ENCODE data around the gene ANK3. TPM values are rescaled to one million over a fixed set of nuclear protein-coding genes. Genes with fewer than 3 reads are reported as not detected.

The ANK3 gene
- total RNA-seq, 2 experiments from 2014 or later: 24.0 to 25.2 TPM

- DNase-seq (no peak), ATAC-seq (no peak)
- ChIA-PET POLR2A (no interaction called here), CTCF (no interaction called here)
- intact Hi-C loops (cut with DNase I, micrococcal nuclease): no loop called here
- no peak overlapping the region for H3K27ac Mint-ChIP-seq
- H3K36me3 Mint-ChIP-seq (ENCODE audit: low read depth): peaks cover 18% of the 10 kb centered on the region
- H3K27me3 Mint-ChIP-seq: no peaks in the 10 kb centered on the region
- no peak overlapping the region for H3K4me3 Mint-ChIP-seq
- H3K4me1 Mint-ChIP-seq: no peaks in the 10 kb centered on the region
- no peaks in the 10 kb centered on the region for H3K9me3 Mint-ChIP-seq (ENCODE audit: low read depth)
Observed at GRCh38 chr10:60267802-60268201, 121.9 kb downstream of the ANK3 start.

- intact Hi-C loops (cut with DNase I, micrococcal nuclease): no loop called here
- no peak for DNase-seq
- Mint-ChIP-seq H3K27me3 (no peaks in the 10 kb centered on the region), H3K36me3 (ENCODE audit: low read depth) (peaks cover 23% of the 10 kb centered on the region), H3K27ac (no peak overlapping the region), H3K4me3 (no peak overlapping the region), H3K9me3 (ENCODE audit: low read depth) (no peaks in the 10 kb centered on the region), H3K4me1 (no peaks in the 10 kb centered on the region)
- CTCF ChIA-PET: no interaction called here
- ATAC-seq: no peak
- POLR2A ChIA-PET: no interaction called here
Observed at GRCh38 chr10:60266513-60266912, 123.2 kb downstream of the ANK3 start.

DNA sequence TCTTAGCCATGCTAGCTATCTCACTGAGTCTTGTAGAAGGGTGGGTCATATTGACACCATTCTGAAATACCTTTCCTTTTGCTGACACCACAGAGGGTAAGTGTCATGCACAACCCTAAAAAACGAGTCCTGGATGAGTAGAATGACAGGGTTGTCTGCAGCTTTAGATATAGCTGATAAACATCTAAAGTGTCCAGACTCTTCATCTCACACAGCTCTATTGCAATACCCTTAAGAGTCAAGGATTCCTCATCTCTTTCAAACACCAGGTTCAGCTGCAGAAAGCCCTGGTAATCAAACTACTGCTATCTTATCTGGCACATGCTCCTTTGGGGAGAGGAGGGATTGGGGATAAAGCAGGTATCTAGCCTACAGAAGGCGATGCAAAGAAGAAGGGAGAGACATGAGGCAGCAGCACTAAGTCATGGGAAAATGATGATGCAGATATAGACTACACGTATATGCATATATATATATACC, 127.0 kb downstream of the ANK3 start:
- ATAC-seq (no peak), DNase-seq (no peak)
- ChIA-PET CTCF (interaction anchor here (0.6 to 0.9 kb wide), 2 partner anchors 14 to 62 kb away, joined by 3 to 4 read pairs; no protein-coding TSS in a partner anchor), POLR2A (no interaction called here)
- H3K36me3 Mint-ChIP-seq (ENCODE audit: low read depth): peaks cover 28% of the 10 kb centered on the region
- intact Hi-C loops (cut with DNase I, micrococcal nuclease): no loop called here
- no peaks in the 10 kb centered on the region for H3K9me3 Mint-ChIP-seq (ENCODE audit: low read depth)
- peaks cover 8% of the 10 kb centered on the region for H3K4me1 Mint-ChIP-seq
- H3K4me3 Mint-ChIP-seq: no peak overlapping the region
- H3K27me3 Mint-ChIP-seq: no peaks in the 10 kb centered on the region
- H3K27ac Mint-ChIP-seq: no peak overlapping the region

DNA sequence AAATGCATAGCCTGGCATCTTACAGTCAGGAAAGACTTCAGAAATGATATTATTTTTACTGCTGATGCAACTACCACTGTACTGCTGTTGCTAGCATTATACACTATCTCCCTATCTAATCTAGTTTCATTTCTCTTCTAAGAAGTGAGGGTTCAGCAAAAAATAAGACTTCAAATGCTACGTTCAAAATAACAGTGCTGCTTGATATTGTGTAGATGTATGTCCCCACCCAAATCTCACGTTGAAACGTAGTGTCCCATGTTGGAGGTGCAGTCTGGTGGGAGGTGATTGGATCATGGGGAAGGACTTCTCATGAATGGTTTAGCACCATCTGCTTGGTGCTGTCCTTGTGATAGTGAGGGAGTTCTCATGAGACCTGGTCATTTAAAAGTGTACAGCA, 129.4 kb downstream of the ANK3 start:
- no peak for ATAC-seq
- ChIA-PET CTCF (interaction anchor here (0.8 to 1.0 kb wide), 2 partner anchors 12 to 22 kb away, joined by 3 to 5 read pairs; no protein-coding TSS in a partner anchor), POLR2A (no interaction called here)
- no peaks in the 10 kb centered on the region for H3K9me3 Mint-ChIP-seq (ENCODE audit: low read depth)
- H3K36me3 Mint-ChIP-seq (ENCODE audit: low read depth): peaks cover 32% of the 10 kb centered on the region
- intact Hi-C loops (cut with DNase I, micrococcal nuclease): no loop called here
- H3K4me3 Mint-ChIP-seq: no peak overlapping the region
- peaks cover 8% of the 10 kb centered on the region for H3K4me1 Mint-ChIP-seq
- H3K27me3 Mint-ChIP-seq: no peaks in the 10 kb centered on the region
- no peak overlapping the region for H3K27ac Mint-ChIP-seq
- DNase-seq: no peak

DNA sequence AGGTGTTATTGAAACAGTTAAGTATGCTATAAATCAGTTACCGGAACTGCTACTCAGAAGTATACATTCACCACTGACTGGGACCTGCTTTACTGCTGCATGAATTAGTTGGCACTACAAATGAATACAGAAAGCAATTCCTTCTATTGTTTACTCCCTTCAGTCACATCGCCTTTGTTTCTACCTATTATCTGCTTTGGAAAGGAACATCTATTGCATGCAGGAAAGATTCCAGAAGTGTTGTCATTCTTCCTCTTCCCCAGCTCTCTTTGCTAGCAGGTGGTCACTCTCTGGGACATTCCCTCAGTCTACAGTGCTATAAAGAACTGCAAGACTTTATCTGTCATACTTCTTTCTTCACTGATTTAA, 131.3 kb downstream of the ANK3 start:
- POLR2A ChIA-PET: no interaction called here
- intact Hi-C loops (cut with DNase I, micrococcal nuclease): no loop called here
- Mint-ChIP-seq H3K4me1 (peaks cover 8% of the 10 kb centered on the region), H3K27ac (no peak overlapping the region), H3K4me3 (no peak overlapping the region), H3K27me3 (no peaks in the 10 kb centered on the region), H3K36me3 (ENCODE audit: low read depth) (peaks cover 19% of the 10 kb centered on the region), H3K9me3 (ENCODE audit: low read depth) (no peaks in the 10 kb centered on the region)
- CTCF ChIA-PET: interaction anchor here (1.5 kb wide), 1 partner anchor 17 kb away, joined by 3 read pairs; no protein-coding TSS in a partner anchor
- ATAC-seq (no peak), DNase-seq (no peak)

GRCh38 chr10:60257767-60258428, 131.8 kb downstream of the ANK3 start:
- DNase-seq: no peak
- ChIA-PET POLR2A (no interaction called here), CTCF (no interaction called here)
- peaks cover 8% of the 10 kb centered on the region for H3K4me1 Mint-ChIP-seq
- no peak overlapping the region for H3K27ac Mint-ChIP-seq
- intact Hi-C loops (cut with DNase I, micrococcal nuclease): no loop called here
- ATAC-seq: no peak
- peaks cover 16% of the 10 kb centered on the region for H3K36me3 Mint-ChIP-seq (ENCODE audit: low read depth)
- H3K4me3 Mint-ChIP-seq: no peak overlapping the region
- H3K27me3 Mint-ChIP-seq: no peaks in the 10 kb centered on the region
- H3K9me3 Mint-ChIP-seq (ENCODE audit: low read depth): no peaks in the 10 kb centered on the region

- CTCF ChIA-PET: interaction anchor here (0.9 to 1.0 kb wide), 2 partner anchors 16 to 51 kb away, joined by 3 to 5 read pairs; no protein-coding TSS in a partner anchor
- H3K4me3 Mint-ChIP-seq: no peak overlapping the region
- no peak for DNase-seq
- no peaks in the 10 kb centered on the region for H3K27me3 Mint-ChIP-seq
- H3K4me1 Mint-ChIP-seq: no peaks in the 10 kb centered on the region
- intact Hi-C loops (cut with DNase I, micrococcal nuclease): no loop called here
- no peaks in the 10 kb centered on the region for H3K9me3 Mint-ChIP-seq (ENCODE audit: low read depth)
- POLR2A ChIA-PET: interaction anchor here (0.6 kb wide), 1 partner anchor 73 kb away, joined by 3 read pairs; no protein-coding TSS in a partner anchor
- ATAC-seq: no peak
- peaks cover 3% of the 10 kb centered on the region for H3K36me3 Mint-ChIP-seq (ENCODE audit: low read depth)
- H3K27ac Mint-ChIP-seq: no peak overlapping the region
Observed at GRCh38 chr10:60254776-60255175, 134.9 kb downstream of the ANK3 start.

DNA sequence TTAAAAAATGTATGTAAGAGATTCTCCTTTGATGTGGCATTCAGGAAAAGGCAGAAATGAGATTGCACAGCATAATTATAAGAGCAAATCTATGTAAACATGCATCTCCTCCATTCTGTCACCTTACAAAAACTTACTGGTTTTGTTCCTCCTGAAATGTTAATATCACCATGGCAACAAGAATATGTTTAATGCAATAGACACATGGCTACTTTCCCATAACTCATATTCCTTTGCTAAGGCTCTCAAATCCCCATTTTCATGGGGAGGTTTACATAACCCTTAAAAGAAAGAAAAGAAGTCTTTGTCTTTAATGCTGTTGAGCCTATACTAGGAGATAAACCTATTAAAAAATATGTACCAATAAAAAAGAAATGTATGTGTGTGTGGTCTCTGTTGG, 136.2 kb downstream of the ANK3 start:
- H3K27ac Mint-ChIP-seq: no peak overlapping the region
- H3K4me1 Mint-ChIP-seq: no peaks in the 10 kb centered on the region
- ATAC-seq (no peak), DNase-seq (no peak)
- POLR2A ChIA-PET: no interaction called here
- no peaks in the 10 kb centered on the region for H3K27me3 Mint-ChIP-seq
- H3K36me3 Mint-ChIP-seq (ENCODE audit: low read depth): peaks cover 3% of the 10 kb centered on the region
- CTCF ChIA-PET: no interaction called here
- intact Hi-C loops (cut with DNase I, micrococcal nuclease): no loop called here
- no peak overlapping the region for H3K4me3 Mint-ChIP-seq
- no peaks in the 10 kb centered on the region for H3K9me3 Mint-ChIP-seq (ENCODE audit: low read depth)

- intact Hi-C loops (cut with DNase I, micrococcal nuclease): no loop called here
- no peak overlapping the region for H3K27ac Mint-ChIP-seq
- no peak for ATAC-seq
- H3K4me3 Mint-ChIP-seq: no peak overlapping the region
- no peaks in the 10 kb centered on the region for H3K9me3 Mint-ChIP-seq (ENCODE audit: low read depth)
- H3K4me1 Mint-ChIP-seq: no peaks in the 10 kb centered on the region
- ChIA-PET CTCF (interaction anchor here (0.6 kb wide), 1 partner anchor 11 kb away, joined by 3 read pairs; no protein-coding TSS in a partner anchor), POLR2A (no interaction called here)
- H3K36me3 Mint-ChIP-seq (ENCODE audit: low read depth): peaks cover 3% of the 10 kb centered on the region
- no peaks in the 10 kb centered on the region for H3K27me3 Mint-ChIP-seq
- DNase-seq: no peak
Observed at GRCh38 chr10:60252688-60253087, 137.0 kb downstream of the ANK3 start.

- CTCF ChIA-PET: interaction anchor here (0.8 kb wide), 1 partner anchor 137 kb away, joined by 3 read pairs; no protein-coding TSS in a partner anchor
Observed at GRCh38 chr10:60246382-60246781, 143.3 kb downstream of the ANK3 start.

DNA sequence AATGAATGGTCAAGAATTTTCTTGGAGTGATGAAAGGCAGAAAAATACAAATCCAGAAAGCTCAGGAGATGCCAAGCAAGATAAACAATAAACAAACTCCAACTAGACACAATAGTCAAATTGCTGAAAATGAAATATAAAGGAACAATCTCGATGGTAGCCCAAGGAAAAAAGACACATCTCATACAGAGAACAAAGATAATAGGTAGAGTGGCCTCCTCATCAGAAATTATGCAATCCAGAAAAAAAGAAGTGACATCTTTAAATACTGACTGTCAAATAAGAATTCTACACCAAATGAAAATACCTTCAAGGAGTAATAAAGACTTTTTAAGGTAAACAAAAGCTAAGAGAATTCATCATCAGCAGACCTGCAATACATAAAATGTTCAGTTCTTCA, 150.4 kb downstream of the ANK3 start:
- H3K4me3 Mint-ChIP-seq: no peak overlapping the region
- no peaks in the 10 kb centered on the region for H3K27me3 Mint-ChIP-seq
- ATAC-seq: no peak
- CTCF ChIA-PET: interaction anchor here (1.0 to 1.7 kb wide), 3 partner anchors 10 to 15 kb away, joined by 4 to 5 read pairs (median 5); no protein-coding TSS in a partner anchor
- H3K9me3 Mint-ChIP-seq (ENCODE audit: low read depth): no peaks in the 10 kb centered on the region
- H3K4me1 Mint-ChIP-seq: peaks cover 33% of the 10 kb centered on the region
- intact Hi-C loops (cut with DNase I, micrococcal nuclease): loop anchor here (2.0 to 10.0 kb wide), 9 partner anchors 196 to 536 kb away; partner anchors contain the start of genes CCDC6 (in 2 of the 2) and CDK1 (in 2 of the 2)
- no peaks in the 10 kb centered on the region for H3K36me3 Mint-ChIP-seq (ENCODE audit: low read depth)
- DNase-seq: no peak
- POLR2A ChIA-PET: no interaction called here
- no peak overlapping the region for H3K27ac Mint-ChIP-seq

More at GRCh38 chr10:60246382-60246781, 143.3 kb downstream of the ANK3 start:
- no peak for DNase-seq
- POLR2A ChIA-PET: no interaction called here
- Mint-ChIP-seq H3K9me3 (ENCODE audit: low read depth) (no peaks in the 10 kb centered on the region), H3K4me3 (no peak overlapping the region), H3K36me3 (ENCODE audit: low read depth) (no peaks in the 10 kb centered on the region), H3K4me1 (no peaks in the 10 kb centered on the region), H3K27ac (no peak overlapping the region), H3K27me3 (no peaks in the 10 kb centered on the region)
- no peak for ATAC-seq
- intact Hi-C loops (cut with DNase I, micrococcal nuclease): no loop called here

DNA sequence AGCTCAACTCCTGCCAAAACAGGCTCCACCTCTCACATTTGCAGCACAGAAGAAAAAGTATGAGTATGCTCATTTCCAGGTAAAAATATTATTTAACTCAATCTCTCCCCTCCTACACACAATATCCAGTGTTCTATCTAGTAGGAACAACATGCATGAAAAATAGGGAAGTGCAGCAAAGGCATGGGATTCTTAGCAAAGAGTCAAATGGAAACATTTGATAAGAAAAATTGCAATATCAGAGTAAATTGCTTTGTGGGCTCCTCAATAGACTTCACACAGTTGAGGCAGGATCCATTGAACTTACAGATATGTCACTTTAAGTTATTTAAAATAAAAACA, 150.9 kb downstream of the ANK3 start:
- ChIA-PET CTCF (interaction anchor here (0.7 to 1.8 kb wide), 6 partner anchors 10 to 454 kb away, joined by 3 to 5 read pairs (median 4); no protein-coding TSS in a partner anchor), POLR2A (no interaction called here)
- intact Hi-C loops (cut with DNase I, micrococcal nuclease): loop anchor here (1.0 to 10.0 kb wide), 10 partner anchors 196 to 536 kb away; partner anchors contain the start of genes CCDC6 (in 2 of the 2) and CDK1 (in 2 of the 2)
- H3K4me1 Mint-ChIP-seq: peaks cover 33% of the 10 kb centered on the region
- H3K27me3 Mint-ChIP-seq: no peaks in the 10 kb centered on the region
- H3K4me3 Mint-ChIP-seq: no peak overlapping the region
- ATAC-seq: no peak
- peaks cover 4% of the 10 kb centered on the region for H3K36me3 Mint-ChIP-seq (ENCODE audit: low read depth)
- no peaks in the 10 kb centered on the region for H3K9me3 Mint-ChIP-seq (ENCODE audit: low read depth)
- DNase-seq: no peak
- no peak overlapping the region for H3K27ac Mint-ChIP-seq
